Heart left ventricle (tissue), 16 donors: ENCODE data around the gene USP16. TPM values are rescaled to one million over a fixed set of nuclear protein-coding genes. Genes with fewer than 3 reads are reported as not detected.

Experiments used
- ATAC-seq, 4 donors: fragments of 200-7000 bp; cut with Tn5 transposase; one replicate each; pipeline ENCODE4 v1.9.1; 2020 to 2022; ENCODE audit warnings: moderate library complexity in 4 of 4, mild to moderate bottlenecking in 3 of 4, moderate number of reproducible peaks in 1 of 4
- DNase-seq, 5 donors: peaks; one replicate each; pipeline ENCODE4 v3.0.0-alpha.2; 2020
- H3K27ac ChIP-seq, 12 donors: fragments of 200-600 bp; sonication (generic) in 4 of 12; one replicate each; pipeline versions ENCODE4 v1.5.0 to v1.8.0; 2016 to 2022; ENCODE audit warnings: mild to moderate bottlenecking in 2 of 12
- H3K27me3 ChIP-seq, 9 donors: fragments of 200-600 bp; sonication (generic) in 2 of 9; one replicate each; pipeline versions ENCODE4 v1.5.1 to v1.8.0; 2016 to 2022; ENCODE audit warnings: mild to moderate bottlenecking in 3 of 9
- H3K36me3 ChIP-seq, 9 donors: fragments of 200-600 bp; sonication (generic) in 2 of 9; one replicate each; pipeline versions ENCODE4 v1.5.0 to v1.8.0; 2018 to 2022; ENCODE audit warnings: mild to moderate bottlenecking in 2 of 9
- H3K4me1 ChIP-seq, 12 donors: fragments of 200-600 bp; sonication (generic) in 4 of 12; one replicate each; pipeline versions ENCODE4 v1.5.0 to v1.8.0; 2016 to 2022; ENCODE audit warnings: mild to moderate bottlenecking in 3 of 12
- H3K4me3 ChIP-seq, 12 donors: fragments of 200-600 bp; sonication (generic) in 4 of 12; one replicate each; pipeline versions ENCODE4 v1.5.0 to v1.8.0; 2017 to 2022; ENCODE audit warnings: mild to moderate bottlenecking in 9 of 12, moderate library complexity in 4 of 12
- H3K9me3 ChIP-seq, 12 donors: fragments of 200-600 bp; sonication (generic) in 4 of 12; one replicate each; pipeline versions ENCODE4 v1.5.0 to v1.8.0; 2016 to 2022; ENCODE audit warnings: mild to moderate bottlenecking in 1 of 12
- CTCF ChIP-seq, 12 donors: fragments of 200-600 bp; sonication (generic) in 4 of 12; IDR thresholded peaks; one replicate each; pipeline versions ENCODE4 v1.5.0 to v1.8.0; 2018 to 2022; ENCODE audit warnings: antibody characterized with exemption in 12 of 12, mild to moderate bottlenecking in 5 of 12
- POLR2A ChIP-seq, 2 donors: fragments of 450-650 bp; IDR thresholded peaks; one replicate each; pipeline ENCODE4 v1.6.1; 2017; ENCODE audit warnings: antibody characterized with exemption in 2 of 2, mild to moderate bottlenecking in 2 of 2, moderate library complexity in 2 of 2
- WGBS, 4 donors: extraction: QIAGEN DNeasy Blood & Tissue Kit in 2 of 4; methylation state at CpG; one replicate each; pipeline versions ENCODE4 v1.1.5 to v1.1.7; 2013 to 2018; 5-methylcytosine and 5-hydroxymethylcytosine counted together
- intact Hi-C, 10 donors: fragments of 100-400 bp; cut with DNase I; formaldehyde crosslinking; loops; one replicate each; pipeline versions ENCODE4 v1.11.1 to v1.14.2; 2022
- polyA plus RNA-seq, 2 donors: library from polyadenylated mRNA; stranded (reverse); fragments of 200-250 nt; gene quantifications; one replicate each; pipeline ENCODE4 v1.2.3, GENCODE V29; 2013
- total RNA-seq, 9 donors: library from RNA; depleted of rRNA in 2 of 9; stranded (reverse); fragments of >200 nt in 2 of 9; fragmentation: NEBNext Ultra II Directional in 3 of 9; extraction: Animal tissue kit (Norgen Biotek cat#: 25700) in 3 of 9; gene quantifications; one replicate each; pipeline versions ENCODE4 v1.1.0 to v1.2.4, GENCODE V29; 2016 to 2023
- donor health status: ischemic (EF 13 %, LVEDD 7.1; RV severe dilation, severe dysfunction).
- donor health status: healthy with polysubstance abuse.
- donor health status: DM: no; HTN: yes; CAD: no.
- donor health status: DM: no; HTN: no; CAD: no.
- donor health status: ischemic (EF 25% LVEDD 6.9; RV normal size, moderate dysfunction).
- donor health status: ischemic (EF 25% LVEDD 5.7; RV mildly dilated, moderate dysfunction).
- donor health status: healthy.
- donor health status: DM: yes; HTN: yes; CAD: no.
- donor health status: ischemic (EF 35%, LVEDD 5.7; RV mildly dilated, moderate dysfunction).
- donor health status: nonischemic (EF 11% LVEDD 7.7; RV severe dilation, severe dysfunction).
- donor health status: DM: yes; HTN: yes; CAD: no.
- donor health status: PGD.
- donor health status: ischemic (EF 29% LVEDD 5.4; RV normal size, mild dysfunction).
- donor health status: nonischemic (EF 23%, LVEDD 6.1; RV moderate dilation, normal function).

The USP16 gene
- total and polyA plus RNA-seq, 11 donors = 16.4 to 42.6 (median 32.4) TPM

GRCh38 chr21:29078869-29079767, 54.6 kb downstream of the USP16 start:
- WGBS, 4 donors = 71 to 76% (median 74%) methylated on average over 8 of the region's 8 CpGs
- Histone ChIP-seq H3K4me1 (peaks cover 0 to 44% (median 5%) of the 10 kb centered on the region in 12 donors), H3K27me3 (no peaks in the 10 kb centered on the region), H3K9me3 (no peaks in the 10 kb centered on the region), H3K36me3 (no peaks in the 10 kb centered on the region), H3K27ac (peak overlapping the region in 1 of 12 donors; percentile 64), H3K4me3 (no peak overlapping the region)
- intact Hi-C loops = loop anchor here in 2 of 10 donors (5.0 to 10.0 kb wide), 2 partner anchors 218 to 226 kb away; partner anchors contain the start of gene BACH1 (in 1 of the 2)
- DNase-seq (peak in 2 of 5 donors; percentile 33 to 43), ATAC-seq (peak in 3 of 4 donors; percentile 10 to 40 (median 25))
- no peak for TF ChIP-seq POLR2A (IDR thresholded peaks at IDR 0.05)
- TF ChIP-seq CTCF (IDR thresholded peaks at IDR 0.05) = no peak

- peak in 1 of 4 donors; percentile 15 for ATAC-seq
- intact Hi-C loops = loop anchor here in 1 of 10 donors (10.0 kb wide), 1 partner anchor 84 kb away; no protein-coding TSS in a partner anchor
- no peak for TF ChIP-seq CTCF (IDR thresholded peaks at IDR 0.05)
- TF ChIP-seq POLR2A (IDR thresholded peaks at IDR 0.05) = no peak
- WGBS, 4 donors = 32 to 36% (median 35%) methylated on average over 4 to 6 of the region's 6 CpGs
- H3K27me3 ChIP-seq = no peaks in the 10 kb centered on the region
- no peak overlapping the region for H3K4me3 ChIP-seq
- H3K9me3 ChIP-seq = no peaks in the 10 kb centered on the region
- H3K4me1 ChIP-seq = peaks cover 0 to 44% (median 9%) of the 10 kb centered on the region in 12 donors
- H3K36me3 ChIP-seq = no peaks in the 10 kb centered on the region
- H3K27ac ChIP-seq = peak overlapping the region in 4 of 12 donors; percentile 17 to 64 (median 33)
- no peak for DNase-seq
Observed at GRCh38 chr21:29080454-29080941, 56.0 kb downstream of the USP16 start.

GRCh38 chr21:29082046-29082815, 57.8 kb downstream of the USP16 start:
- no peaks in the 10 kb centered on the region for H3K36me3 ChIP-seq
- DNase-seq (no peak), ATAC-seq (no peak)
- peaks cover 0 to 44% (median 9%) of the 10 kb centered on the region in 12 donors for H3K4me1 ChIP-seq
- no peaks in the 10 kb centered on the region for H3K9me3 ChIP-seq
- no peak for TF ChIP-seq POLR2A (IDR thresholded peaks at IDR 0.05)
- TF ChIP-seq CTCF (IDR thresholded peaks at IDR 0.05) = no peak
- no peak overlapping the region for H3K4me3 ChIP-seq
- no peaks in the 10 kb centered on the region for H3K27me3 ChIP-seq
- H3K27ac ChIP-seq = no peak overlapping the region
- intact Hi-C loops = loop anchor here in 1 of 10 donors (10.0 kb wide), 1 partner anchor 83 kb away; no protein-coding TSS in a partner anchor
- 91 to 99% (median 95%) methylated on average over 3 of the region's 3 CpGs for WGBS, 4 donors
